NCI-H2196 treated with DMSO at 0.1 percent for 48 hours (cell line): ENCODE measurements around the gene PLP2.
"Not testable (repeated sequence)": the region's sequence is repeated elsewhere in the genome, so short reads cannot be mapped to it uniquely, and the experiment has no call there.

ENCODE experiments used
- DNase-seq: peaks from one replicate; lab custom pipeline; 2025; ENCODE audit not compliant: unreplicated experiment; lab: John Stamatoyannopoulos, UW

PLP2 gene

GRCh38 chrX:49163555-49164419, 7.9 kb upstream of the PLP2 start:
- peak; percentile 72 for DNase-seq

- DNase-seq, result no peak
Observed at GRCh38 chrX:49164589-49165360, 6.9 kb upstream of the PLP2 start.

GRCh38 chrX:49165901-49166881, 5.5 kb upstream of the PLP2 start:
- DNase-seq, result peak; percentile 82

DNA sequence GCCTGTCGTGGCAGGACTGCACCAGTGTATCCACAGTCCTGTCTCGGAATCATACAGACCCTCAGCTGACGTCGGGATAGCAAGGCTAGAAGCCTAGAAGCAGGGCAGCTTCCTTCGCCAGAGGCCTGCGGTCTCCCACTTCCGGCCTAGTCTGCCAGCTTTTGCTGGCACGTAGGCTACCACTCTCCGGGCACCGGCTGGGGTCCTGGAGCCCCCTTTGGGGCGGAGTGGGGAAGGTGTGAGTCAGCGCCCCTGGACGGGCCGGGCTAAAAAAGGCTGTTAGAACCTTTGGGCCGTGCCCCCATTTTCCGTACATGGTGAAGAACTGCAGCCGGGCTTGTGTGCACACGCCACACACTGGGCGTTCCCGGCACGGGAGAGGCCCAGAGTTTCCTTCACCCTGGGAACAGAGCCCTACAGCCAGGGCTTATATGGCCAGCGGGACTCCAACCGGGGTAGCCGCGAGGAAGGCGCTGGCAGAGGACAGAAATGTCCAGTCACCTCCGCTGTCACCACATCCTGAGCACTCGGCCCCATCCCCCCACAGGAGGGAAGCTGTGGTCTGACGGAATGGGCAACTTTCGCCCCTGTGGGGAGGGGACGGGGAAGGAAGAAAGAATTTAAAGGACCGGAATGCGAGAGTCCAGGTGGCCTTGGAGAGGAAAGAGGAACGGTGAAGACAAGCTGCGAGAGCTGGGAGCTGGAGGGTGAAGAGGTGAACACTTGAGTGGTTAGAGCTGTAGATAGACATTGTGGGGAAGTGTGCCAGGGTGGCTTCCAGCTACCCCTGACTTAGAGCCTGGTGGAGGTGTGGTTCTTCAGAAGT, 4.6 kb upstream of the PLP2 start:
- DNase-seq, result peak; percentile 23

DNA sequence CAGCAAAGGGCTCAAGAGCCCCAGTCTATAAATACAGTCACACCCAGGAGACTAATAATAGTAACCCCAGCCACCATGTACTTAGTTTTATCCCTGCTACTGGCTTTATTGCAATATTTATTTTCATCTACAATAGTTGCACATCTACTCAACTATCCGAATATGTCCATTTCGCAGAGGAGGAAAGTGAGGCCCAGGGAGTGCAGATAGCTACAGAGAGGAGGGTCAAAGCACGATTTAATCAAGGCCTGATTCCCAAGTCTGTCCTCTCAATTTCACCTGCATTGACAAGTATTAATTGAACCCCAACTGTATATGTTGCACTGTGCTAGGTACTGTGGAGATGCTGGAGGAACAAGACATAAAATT, 4.0 kb upstream of the PLP2 start:
- DNase-seq, result no peak

DNA sequence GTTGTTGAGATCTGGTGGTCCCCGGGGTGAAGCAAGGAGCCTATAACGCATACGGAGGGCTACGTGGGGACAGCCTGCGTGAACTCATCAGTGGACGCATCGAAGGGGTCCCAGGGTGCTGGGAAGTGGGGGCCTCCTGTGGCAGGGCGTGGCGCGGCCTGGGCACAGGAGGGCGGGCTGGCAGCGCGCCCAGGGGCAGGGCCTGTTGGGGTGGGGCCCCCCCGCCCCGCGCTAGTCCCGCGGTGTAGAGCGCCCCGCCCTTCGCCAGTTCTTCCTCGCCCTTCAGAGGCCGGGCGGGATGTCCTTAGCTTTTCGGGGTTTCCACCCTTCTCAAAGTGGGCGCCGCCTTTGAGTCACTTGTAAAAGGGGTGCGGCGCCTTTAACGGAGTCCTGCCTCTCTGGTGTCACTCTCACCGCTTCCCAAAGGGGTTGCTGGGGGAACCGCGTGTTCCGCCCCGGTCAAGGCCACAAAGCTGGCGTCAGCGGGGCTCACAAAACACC, 632 bp downstream of the PLP2 start:
- DNase-seq, result peak; percentile 20

DNA sequence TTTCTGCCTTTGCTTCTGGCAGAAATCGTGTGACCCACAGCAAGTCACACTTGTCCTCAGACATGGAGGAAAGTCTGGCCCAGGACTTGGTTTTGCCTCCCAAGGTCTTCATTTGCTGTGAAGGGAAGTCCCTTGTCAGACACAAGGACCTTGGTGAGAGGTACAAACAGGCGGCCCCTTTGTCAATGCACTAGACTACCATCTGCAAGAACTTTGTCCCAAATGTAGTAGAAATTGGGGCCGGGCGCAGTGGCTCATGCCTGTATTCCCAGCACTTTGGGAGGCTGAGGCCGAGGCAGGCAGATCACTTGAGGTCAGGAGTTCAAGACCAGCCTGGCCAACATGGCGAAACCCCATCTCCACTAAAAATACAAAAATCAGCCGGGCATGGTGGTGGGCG, 1.8 kb downstream of the PLP2 start:
- not testable (repeated sequence) for DNase-seq

DNA sequence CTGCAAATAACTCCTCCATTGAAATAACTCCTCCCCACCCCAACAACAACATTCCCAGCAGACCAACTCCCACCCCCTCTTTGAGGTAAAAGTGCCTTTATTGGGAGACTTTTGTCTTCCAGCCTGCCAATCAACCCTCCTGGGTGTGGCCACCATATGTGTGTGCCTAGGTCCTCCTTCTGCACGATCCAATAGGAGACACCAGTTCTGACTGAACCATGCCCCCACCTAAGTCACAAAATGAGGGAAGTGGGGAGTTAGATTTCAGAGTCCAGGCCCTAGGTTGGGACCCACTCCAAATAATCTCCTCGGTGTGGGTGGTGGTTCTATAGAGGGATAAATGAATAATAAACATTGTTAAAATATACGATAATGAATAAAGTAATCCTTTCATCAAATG, 3.0 kb downstream of the PLP2 start:
- DNase-seq, result no peak

DNA sequence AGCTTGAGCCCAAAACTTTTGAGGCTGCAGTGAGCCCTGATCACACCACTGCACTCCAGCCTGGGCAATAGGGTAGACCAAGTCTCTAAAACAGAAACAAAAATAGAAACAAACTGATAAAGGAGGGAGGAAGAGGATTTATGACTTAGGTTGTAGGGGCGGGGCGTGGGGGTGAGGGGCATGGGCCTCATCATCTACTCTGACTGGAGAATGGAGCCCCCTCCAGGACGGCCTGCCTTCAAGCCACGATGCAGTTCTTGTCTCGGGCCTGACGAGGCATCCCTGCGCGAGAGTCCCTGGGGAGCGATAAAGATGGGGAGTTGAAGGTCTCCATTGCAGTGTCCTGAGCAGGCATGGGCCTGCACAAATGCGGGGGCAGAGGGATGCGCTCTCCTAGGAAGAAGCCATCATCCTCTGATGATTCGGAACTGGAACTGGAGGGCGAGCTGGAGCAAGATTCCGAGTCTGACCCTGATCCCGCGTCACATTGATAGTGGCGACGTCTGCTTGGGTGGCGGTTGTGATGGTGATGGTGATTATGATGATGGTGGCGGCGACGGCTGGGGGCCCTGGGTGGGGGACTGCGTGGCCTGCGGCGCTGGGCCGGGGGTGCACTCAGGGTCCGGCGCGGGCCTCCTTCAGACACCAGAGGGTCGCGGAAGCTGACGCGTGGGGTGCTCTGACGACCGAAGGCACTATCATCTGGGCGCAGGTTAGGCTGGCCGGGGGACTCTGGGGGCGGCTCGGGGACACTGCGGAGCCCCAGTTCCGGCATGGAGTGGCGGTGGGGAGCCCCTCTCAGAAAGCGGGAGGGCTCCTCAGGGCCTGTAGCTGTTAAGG, 4.0 kb downstream of the PLP2 start:
- DNase-seq, result no peak

- DNase-seq, result no peak
Observed at GRCh38 chrX:49176421-49177326, 5.0 kb downstream of the PLP2 start.

DNA sequence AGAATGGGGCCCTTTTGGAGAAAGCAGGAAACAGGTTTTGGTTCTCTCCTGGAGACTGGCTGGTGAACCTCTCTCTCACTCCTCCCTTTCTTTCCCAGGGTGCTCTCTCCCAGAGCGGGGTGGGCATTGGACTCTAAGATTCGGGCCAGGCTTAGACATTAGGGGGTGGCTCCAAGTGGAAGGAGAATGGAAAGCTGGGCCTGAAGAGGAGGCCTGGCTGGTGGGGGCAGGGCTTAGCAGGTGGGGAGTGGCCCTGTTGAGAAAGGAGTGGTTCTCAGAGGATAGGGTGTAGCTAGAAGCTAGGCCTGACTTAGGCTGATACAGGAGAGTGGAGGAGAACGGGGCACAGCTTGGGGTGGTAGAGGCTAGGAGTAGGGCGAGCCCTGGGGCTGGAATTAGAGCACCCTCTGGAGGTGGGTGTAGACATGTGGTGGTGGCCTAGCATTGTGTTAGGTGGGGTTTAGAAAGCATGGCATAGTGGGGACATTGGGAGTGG, 5.7 kb downstream of the PLP2 start:
- no peak for DNase-seq

GRCh38 chrX:49177873-49178480, 6.3 kb downstream of the PLP2 start:
- no peak for DNase-seq

DNA sequence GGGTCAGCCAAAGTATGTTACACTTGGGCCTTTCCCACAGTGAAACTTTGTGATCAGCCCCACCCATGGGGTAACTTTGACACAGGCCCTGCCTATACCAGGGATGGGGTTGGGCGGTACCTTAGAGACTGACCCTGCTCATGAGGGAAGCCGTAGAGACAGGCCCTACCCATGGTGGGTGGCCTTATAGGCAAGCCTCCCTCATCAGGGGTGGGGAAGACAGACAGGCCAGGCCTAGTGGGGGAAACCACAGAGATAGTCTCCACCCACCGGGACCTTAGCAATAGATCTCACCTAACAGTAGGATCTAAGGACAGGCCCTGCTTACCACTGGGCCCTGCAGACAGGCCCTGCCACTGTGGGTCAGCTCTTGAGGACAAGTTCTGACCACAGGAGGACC, 6.8 kb downstream of the PLP2 start:
- no peak for DNase-seq

DNA sequence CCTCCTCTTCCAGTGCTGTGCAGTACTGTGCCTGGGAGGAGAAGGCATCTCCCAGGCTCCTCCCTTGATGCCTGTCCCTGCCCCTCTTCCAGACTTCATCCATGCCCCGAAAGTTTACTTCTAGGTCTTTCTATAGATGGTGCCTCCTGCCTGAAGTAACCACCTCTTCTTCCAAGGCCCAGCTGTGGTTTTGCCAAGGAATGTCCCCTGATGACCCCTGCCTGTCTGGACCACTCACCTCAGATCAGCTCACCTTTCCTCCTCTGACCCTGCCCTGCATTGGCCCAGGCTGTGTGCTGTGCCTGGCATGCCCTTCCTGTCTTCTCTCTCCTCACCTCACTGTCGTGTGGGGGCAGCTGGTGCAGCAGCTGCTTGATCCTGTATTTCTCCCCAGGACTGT, 7.7 kb downstream of the PLP2 start:
- no peak for DNase-seq

- DNase-seq, result no peak
Observed at GRCh38 chrX:49183701-49184281, 12.1 kb downstream of the PLP2 start.

GRCh38 chrX:49184294-49185281, 12.9 kb downstream of the PLP2 start:
- peak; percentile 84 for DNase-seq
